ENCODE data around the gene FCRLA.
"Not testable (repeated sequence)": the region's sequence is repeated elsewhere in the genome, so short reads cannot be mapped to it uniquely, and the experiment has no call there.

DNA sequence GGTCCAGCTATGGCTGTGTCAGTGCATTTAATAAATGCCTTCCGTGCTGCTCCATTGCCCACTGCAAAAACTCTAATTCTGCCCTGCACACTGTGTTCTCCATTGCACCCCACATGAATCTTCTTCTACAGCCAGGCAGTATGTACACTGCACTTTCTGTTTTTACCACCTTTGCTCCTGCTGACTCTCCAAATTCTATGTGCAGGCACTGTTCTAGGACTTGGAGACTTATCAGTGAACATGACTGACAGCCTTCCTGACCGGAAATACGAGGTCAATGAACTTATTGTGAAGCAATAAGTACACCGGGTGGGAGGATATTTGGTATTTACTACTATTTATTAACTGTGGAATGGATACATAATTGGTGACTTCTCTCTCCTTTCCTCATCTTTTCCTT is 42.3 kb upstream of the FCRLA start:
- TF ChIP-seq, protein P1, sequence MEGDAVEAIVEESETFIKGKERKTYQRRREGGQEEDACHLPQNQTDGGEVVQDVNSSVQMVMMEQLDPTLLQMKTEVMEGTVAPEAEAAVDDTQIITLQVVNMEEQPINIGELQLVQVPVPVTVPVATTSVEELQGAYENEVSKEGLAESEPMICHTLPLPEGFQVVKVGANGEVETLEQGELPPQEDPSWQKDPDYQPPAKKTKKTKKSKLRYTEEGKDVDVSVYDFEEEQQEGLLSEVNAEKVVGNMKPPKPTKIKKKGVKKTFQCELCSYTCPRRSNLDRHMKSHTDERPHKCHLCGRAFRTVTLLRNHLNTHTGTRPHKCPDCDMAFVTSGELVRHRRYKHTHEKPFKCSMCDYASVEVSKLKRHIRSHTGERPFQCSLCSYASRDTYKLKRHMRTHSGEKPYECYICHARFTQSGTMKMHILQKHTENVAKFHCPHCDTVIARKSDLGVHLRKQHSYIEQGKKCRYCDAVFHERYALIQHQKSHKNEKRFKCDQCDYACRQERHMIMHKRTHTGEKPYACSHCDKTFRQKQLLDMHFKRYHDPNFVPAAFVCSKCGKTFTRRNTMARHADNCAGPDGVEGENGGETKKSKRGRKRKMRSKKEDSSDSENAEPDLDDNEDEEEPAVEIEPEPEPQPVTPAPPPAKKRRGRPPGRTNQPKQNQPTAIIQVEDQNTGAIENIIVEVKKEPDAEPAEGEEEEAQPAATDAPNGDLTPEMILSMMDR (optimal IDR thresholded peaks at IDR 0.05 in 1 of 3, IDR thresholded peaks at IDR 0.05 in 1 of 3, conservative IDR thresholded peaks at IDR 0.05 in 1 of 3; ENCODE audit: extremely low read depth in 1 of 3, insufficient read depth in 2 of 3, low read length in 3 of 3): not testable (repeated sequence)
- not testable (repeated sequence) for TF ChIP-seq EZH2 (IDR thresholded peaks at IDR 0.05; ENCODE audit: low read length)
